NCI-H1930 (cell line): ENCODE results near the gene LCLAT1.
A peak's percentile ranks its signal among the peaks of the same experiment; 100 is the strongest.
"Not testable (repeated sequence)": the region's sequence is repeated elsewhere in the genome, so short reads cannot be mapped to it uniquely, and the experiment has no call there.

Experiments used
- DNase-seq, 2 experiments: peaks; one replicate each; lab custom pipeline; 2025; lab: John Stamatoyannopoulos, UW

Gene LCLAT1

GRCh38 chr2:30591186-30591585 lies 144.1 kb downstream of the LCLAT1 start:
- no peak for DNase-seq

- DNase-seq, result no peak
Measured at GRCh38 chr2:30601375-30601774, 154.3 kb downstream of the LCLAT1 start.

GRCh38 chr2:30605197-30605596 lies 158.2 kb downstream of the LCLAT1 start:
- no peak for DNase-seq

- DNase-seq, result no peak
Measured at GRCh38 chr2:30608643-30609042, 161.6 kb downstream of the LCLAT1 start.

- no peak for DNase-seq
Measured at GRCh38 chr2:30611583-30611982, 164.5 kb downstream of the LCLAT1 start.

GRCh38 chr2:30612371-30612770 lies 165.3 kb downstream of the LCLAT1 start:
- no peak for DNase-seq

GRCh38 chr2:30613001-30613400 lies 166.0 kb downstream of the LCLAT1 start:
- DNase-seq, result peak in 1 of 2 experiments; percentile 17

GRCh38 chr2:30614227-30614626 lies 167.2 kb downstream of the LCLAT1 start:
- DNase-seq, result not testable (repeated sequence)

- no peak for DNase-seq
Measured at GRCh38 chr2:30615926-30616325, 168.9 kb downstream of the LCLAT1 start.

GRCh38 chr2:30620102-30620501 lies 173.1 kb downstream of the LCLAT1 start:
- DNase-seq, result no peak

GRCh38 chr2:30621836-30622235 lies 174.8 kb downstream of the LCLAT1 start:
- DNase-seq, result no peak

- no peak for DNase-seq
Measured at GRCh38 chr2:30622452-30622851, 175.4 kb downstream of the LCLAT1 start.

GRCh38 chr2:30625276-30625675 lies 178.2 kb downstream of the LCLAT1 start:
- no peak for DNase-seq

GRCh38 chr2:30625701-30626100 lies 178.7 kb downstream of the LCLAT1 start:
- DNase-seq, result no peak

- no peak for DNase-seq
Measured at GRCh38 chr2:30626397-30626796, 179.4 kb downstream of the LCLAT1 start.

GRCh38 chr2:30627151-30627550 lies 180.1 kb downstream of the LCLAT1 start:
- no peak for DNase-seq

- no peak for DNase-seq
Measured at GRCh38 chr2:30628341-30628740, 181.3 kb downstream of the LCLAT1 start.

GRCh38 chr2:30629866-30630265 lies 182.8 kb downstream of the LCLAT1 start:
- DNase-seq, result no peak

- no peak for DNase-seq
Measured at GRCh38 chr2:30631051-30631671, 184.1 kb downstream of the LCLAT1 start.

- no peak for DNase-seq
Measured at GRCh38 chr2:30633039-30633438, 186.0 kb downstream of the LCLAT1 start.

GRCh38 chr2:30636311-30636710 lies 189.3 kb downstream of the LCLAT1 start:
- DNase-seq, result no peak

GRCh38 chr2:30639836-30640235 lies 192.8 kb downstream of the LCLAT1 start:
- DNase-seq, result peak in 1 of 2 experiments; percentile 46

- peak; percentile 62 to 83 for DNase-seq
Measured at GRCh38 chr2:30641765-30642345, 194.8 kb downstream of the LCLAT1 start.

- DNase-seq, result not testable (repeated sequence)
Measured at GRCh38 chr2:30643013-30643412, 196.0 kb downstream of the LCLAT1 start.
